HEK293T (cell line): Measurements from ENCODE around the gene MAK.

Experiments used
- BHLHE40 ChIP-seq: fragments of 450-650 bp; IDR thresholded peaks from 2 replicates; pipeline ENCODE4 v1.6.1; 2016; ENCODE audit warnings: mild to moderate bottlenecking, moderate library complexity, borderline replicate concordance
- FOXK2 ChIP-seq: fragments of 450-650 bp; IDR thresholded peaks from 2 replicates; pipeline ENCODE4 v1.6.1; 2016; ENCODE audit warnings: mild to moderate bottlenecking
- FOXM1 ChIP-seq: fragments of 450-650 bp; IDR thresholded peaks from 2 replicates; pipeline ENCODE4 v1.6.1; 2017; ENCODE audit warnings: mild to moderate bottlenecking, borderline replicate concordance
- HDGF ChIP-seq: fragments of 450-650 bp; IDR thresholded peaks from 2 replicates; pipeline ENCODE4 v1.6.1; 2017; ENCODE audit warnings: antibody characterized with exemption, borderline replicate concordance
- ZNF384 ChIP-seq: fragments of 450-650 bp; IDR thresholded peaks from 2 replicates; pipeline ENCODE4 v1.6.1; 2016

- TF ChIP-seq ZNF384 (no peak), BHLHE40 (no peak), FOXK2 (no peak), FOXM1 (no peak), HDGF (no peak)
These were observed 42.0 kb upstream of the MAK start for GRCh38 chr6:10880366-10880765.
